ENCODE measurements around the gene KRT32. TPM values are rescaled to one million over a fixed set of nuclear protein-coding genes. Genes with fewer than 3 reads are reported as not detected.

Gene KRT32
- total RNA-seq, 1 experiment from 2014 or later = 1.5 TPM

GRCh38 chr17:41453066-41453465 is 14.1 kb downstream of the KRT32 start:
- Histone ChIP-seq H3F3A (ENCODE audit: low read length, unreplicated experiment) (no peaks in the 10 kb centered on the region), H3K9me2 (replicated peaks; ENCODE audit: low read length) (no peaks in the 10 kb centered on the region), H3K4me2 (ENCODE audit: low read length) (no peak overlapping the region), H3K27ac (ENCODE audit: low read length) (no peak overlapping the region), H3K4me3 (ENCODE audit: low read length) (no peak overlapping the region), H3K79me2 (ENCODE audit: low read length) (no peaks in the 10 kb centered on the region), H3K4me1 (ENCODE audit: insufficient read depth, low read length) (no peaks in the 10 kb centered on the region), H3K9ac (ENCODE audit: low read length) (no peak overlapping the region), H3K36me3 (ENCODE audit: low read depth, low read length) (no peaks in the 10 kb centered on the region), H4K20me1 (ENCODE audit: low read length) (no peaks in the 10 kb centered on the region), H2AFZ (ENCODE audit: low read length) (no peak overlapping the region), H3K27me3 (ENCODE audit: low read length) (no peaks in the 10 kb centered on the region), H3K9me3 (ENCODE audit: low read length) (no peaks in the 10 kb centered on the region)
- intact Hi-C loops (cut with micrococcal nuclease) = no loop called here
- DNase-seq = no peak
- POLR2A ChIA-PET (ENCODE audit: unreplicated experiment) = interaction anchor here (0.6 kb wide), 1 partner anchor 849 kb away, joined by 6 read pairs; no protein-coding TSS in a partner anchor
- CTCF ChIA-PET = no interaction called here
- TF ChIP-seq EZH2 (IDR thresholded peaks at IDR 0.05; ENCODE audit: low read length, unreplicated experiment) (no peak), EZH2phosphoT487 (IDR thresholded peaks at IDR 0.05; ENCODE audit: borderline replicate concordance, low read length) (no peak), CTCF (conservative IDR thresholded peaks at IDR 0.05; ENCODE audit: low read depth, low read length) (no peak)
- no peak for ATAC-seq
- BruUV-seq (replicated peaks) = no TSS peak

- Histone ChIP-seq H4K20me1 (ENCODE audit: low read length) (no peaks in the 10 kb centered on the region), H3K27me3 (ENCODE audit: low read length) (no peaks in the 10 kb centered on the region), H3K4me2 (ENCODE audit: low read length) (no peak overlapping the region), H3K27ac (ENCODE audit: low read length) (no peak overlapping the region), H3K4me3 (ENCODE audit: low read length) (no peak overlapping the region), H3F3A (ENCODE audit: low read length, unreplicated experiment) (no peaks in the 10 kb centered on the region), H3K36me3 (ENCODE audit: low read depth, low read length) (no peaks in the 10 kb centered on the region), H3K9ac (ENCODE audit: low read length) (no peak overlapping the region), H3K79me2 (ENCODE audit: low read length) (no peaks in the 10 kb centered on the region), H3K9me3 (ENCODE audit: low read length) (no peaks in the 10 kb centered on the region), H3K4me1 (ENCODE audit: insufficient read depth, low read length) (no peaks in the 10 kb centered on the region), H3K9me2 (replicated peaks; ENCODE audit: low read length) (no peaks in the 10 kb centered on the region), H2AFZ (ENCODE audit: low read length) (no peak overlapping the region)
- ChIA-PET CTCF (no interaction called here), POLR2A (ENCODE audit: unreplicated experiment) (no interaction called here)
- DNase-seq (no peak), ATAC-seq (no peak)
- no peak for TF ChIP-seq EZH2 (IDR thresholded peaks at IDR 0.05; ENCODE audit: low read length, unreplicated experiment)
- no peak for TF ChIP-seq CTCF (conservative IDR thresholded peaks at IDR 0.05; ENCODE audit: low read depth, low read length)
- no peak for TF ChIP-seq EZH2phosphoT487 (IDR thresholded peaks at IDR 0.05; ENCODE audit: borderline replicate concordance, low read length)
- intact Hi-C loops (cut with micrococcal nuclease) = no loop called here
- no TSS peak for BruUV-seq (replicated peaks)
These were observed 14.9 kb downstream of the KRT32 start for GRCh38 chr17:41452281-41452680.

- Histone ChIP-seq H3F3A (ENCODE audit: low read length, unreplicated experiment) (no peaks in the 10 kb centered on the region), H3K4me1 (ENCODE audit: insufficient read depth, low read length) (peaks cover 6% of the 10 kb centered on the region; the same call in 1 of the 2 replicates), H3K36me3 (ENCODE audit: low read depth, low read length) (no peaks in the 10 kb centered on the region), H3K9me3 (ENCODE audit: low read length) (no peaks in the 10 kb centered on the region), H4K20me1 (ENCODE audit: low read length) (no peaks in the 10 kb centered on the region), H3K9ac (ENCODE audit: low read length) (no peak overlapping the region), H2AFZ (ENCODE audit: low read length) (no peak overlapping the region), H3K27me3 (ENCODE audit: low read length) (no peaks in the 10 kb centered on the region), H3K79me2 (ENCODE audit: low read length) (no peaks in the 10 kb centered on the region), H3K9me2 (replicated peaks; ENCODE audit: low read length) (no peaks in the 10 kb centered on the region), H3K4me3 (ENCODE audit: low read length) (no peak overlapping the region), H3K27ac (ENCODE audit: low read length) (no peak overlapping the region), H3K4me2 (ENCODE audit: low read length) (no peak overlapping the region)
- ChIA-PET CTCF (no interaction called here), POLR2A (ENCODE audit: unreplicated experiment) (no interaction called here)
- TF ChIP-seq EZH2phosphoT487 (IDR thresholded peaks at IDR 0.05; ENCODE audit: borderline replicate concordance, low read length) (no peak), CTCF (conservative IDR thresholded peaks at IDR 0.05; ENCODE audit: low read depth, low read length) (no peak), EZH2 (IDR thresholded peaks at IDR 0.05; ENCODE audit: low read length, unreplicated experiment) (no peak)
- peak; percentile 5 for DNase-seq
- BruUV-seq (replicated peaks) = no TSS peak
- intact Hi-C loops (cut with micrococcal nuclease) = no loop called here
- no peak for ATAC-seq
These were observed 15.9 kb downstream of the KRT32 start for GRCh38 chr17:41451154-41451728.
